Stimulated activated CD8-positive, alpha-beta memory T cell treated with anti-CD3 and anti-CD28 coated beads, Interleukin-15, amount 100 ng/mL, for 1 hour (primary cell): ENCODE measurements around the gene RPL15.
A peak's percentile ranks its signal among the peaks of the same experiment; 100 is the strongest.
"Not testable (repeated sequence)": the region's sequence is repeated elsewhere in the genome, so short reads cannot be mapped to it uniquely, and the experiment has no call there.

Source experiments
- DNase-seq: peaks from one replicate; pipeline ENCODE4 v3.0.0-alpha.2; 2020; ENCODE audit warnings: low read depth

RPL15 gene

DNA sequence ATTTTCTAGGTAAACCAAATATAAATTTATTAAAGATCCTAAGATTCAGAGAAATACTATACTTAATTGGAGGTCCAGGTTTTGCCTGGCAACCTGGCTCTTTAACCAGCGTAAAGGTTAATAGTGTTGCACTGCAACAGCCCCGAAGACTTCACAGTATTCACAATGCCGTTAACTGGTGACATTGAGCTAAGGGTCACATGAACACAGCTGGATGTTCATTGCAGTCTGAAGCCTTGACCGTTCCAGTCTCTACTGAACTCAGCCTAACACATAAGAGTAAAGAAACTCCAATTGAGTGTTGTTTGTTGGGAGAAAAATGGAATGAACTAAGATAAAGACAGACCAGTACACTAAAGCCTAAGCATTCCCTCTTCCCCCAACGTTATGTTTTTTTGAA is 27.0 kb upstream of the RPL15 start:
- no peak for DNase-seq

DNA sequence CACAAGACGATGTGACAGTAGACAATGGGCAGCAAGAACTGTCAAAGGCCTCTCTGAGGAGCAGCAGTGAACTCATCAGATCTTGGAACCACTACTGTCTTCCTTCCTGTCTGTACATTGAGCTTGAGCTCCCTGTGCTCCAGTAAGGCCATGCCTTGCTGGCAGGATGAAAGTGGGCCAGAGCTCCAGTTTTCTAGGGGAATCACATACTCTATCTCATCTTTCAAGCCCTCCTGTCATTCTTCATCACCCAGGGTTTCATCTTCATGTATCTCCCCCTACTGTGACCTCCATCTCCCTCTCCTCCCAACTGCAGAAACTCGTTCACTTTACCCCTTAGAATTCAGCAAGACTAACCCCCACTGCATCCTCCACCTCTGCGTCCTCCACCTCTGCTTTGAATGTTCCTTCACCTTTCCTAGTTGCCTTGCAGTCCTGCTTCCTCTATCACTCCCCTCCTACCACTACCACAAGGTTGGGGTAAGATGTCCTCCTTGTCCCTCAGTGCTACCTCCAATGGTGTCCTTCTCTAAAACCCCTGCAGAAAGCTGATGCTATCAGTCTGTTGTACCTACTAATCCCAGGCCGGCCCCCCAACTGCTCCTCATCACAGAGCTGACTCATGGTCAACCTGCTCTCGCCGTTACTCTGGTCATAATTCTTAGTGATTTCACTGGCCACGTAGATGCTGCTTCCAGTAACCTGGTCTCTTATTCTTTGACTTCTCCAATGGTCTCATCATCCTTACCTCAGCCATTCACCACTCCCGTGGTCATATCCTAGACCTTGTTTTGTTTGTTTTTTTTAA is 22.5 kb upstream of the RPL15 start:
- DNase-seq = no peak

DNA sequence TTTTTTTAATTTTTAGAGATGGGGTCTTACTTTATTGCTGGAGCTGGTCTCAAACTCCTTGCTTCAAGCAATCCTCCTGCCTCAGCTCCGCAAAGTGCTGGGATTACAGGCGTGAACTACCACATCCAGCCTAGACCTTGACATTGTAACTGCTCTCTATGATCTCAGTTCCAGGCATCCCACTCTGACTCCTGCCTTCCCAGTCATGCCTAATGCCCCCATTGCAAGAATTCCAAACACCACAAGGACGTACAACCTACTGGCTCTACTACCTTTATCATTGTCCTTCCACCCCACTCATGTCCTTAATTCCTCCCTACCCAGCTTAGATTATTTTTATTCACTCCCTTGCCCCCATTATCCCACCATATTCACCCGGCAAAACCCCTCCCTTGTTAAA is 21.8 kb upstream of the RPL15 start:
- no peak for DNase-seq

DNA sequence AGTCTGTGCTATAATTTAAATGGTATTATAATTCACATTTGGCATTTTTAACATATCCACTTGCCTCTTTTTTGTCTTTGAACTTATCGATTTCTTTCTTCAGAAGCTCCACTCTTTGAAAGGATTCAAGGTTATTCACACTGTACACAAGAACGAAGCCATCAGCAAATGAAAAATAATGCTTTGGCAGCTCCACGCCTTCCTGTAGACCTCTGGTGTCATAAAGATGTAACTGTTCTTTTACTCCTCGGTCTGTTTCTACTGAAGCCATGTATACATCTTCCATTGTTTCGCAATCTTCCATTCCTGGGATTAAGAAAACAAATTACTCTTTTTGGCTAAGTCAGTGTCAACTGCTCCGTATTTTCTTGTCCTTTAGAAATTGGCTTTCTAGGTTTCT is 16.2 kb upstream of the RPL15 start:
- no peak for DNase-seq

DNA sequence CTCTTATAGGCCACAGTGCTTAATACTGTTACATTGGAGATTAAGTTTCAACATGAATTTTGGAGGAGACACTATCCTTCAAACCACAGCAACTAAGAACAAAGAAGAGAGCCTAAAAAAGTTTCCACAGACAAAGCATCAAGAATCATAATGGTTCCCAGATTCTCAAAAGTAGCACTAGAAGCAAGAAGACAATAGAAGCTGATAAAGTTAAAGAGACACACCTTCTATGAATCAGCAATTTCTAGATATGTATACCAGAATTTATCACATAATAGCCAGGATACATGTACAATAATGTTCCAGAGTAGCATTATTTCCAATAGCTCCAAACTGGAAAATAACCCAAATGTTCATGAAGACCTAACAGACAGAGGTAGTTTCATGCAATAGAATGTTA is 12.4 kb upstream of the RPL15 start:
- no peak for DNase-seq

DNA sequence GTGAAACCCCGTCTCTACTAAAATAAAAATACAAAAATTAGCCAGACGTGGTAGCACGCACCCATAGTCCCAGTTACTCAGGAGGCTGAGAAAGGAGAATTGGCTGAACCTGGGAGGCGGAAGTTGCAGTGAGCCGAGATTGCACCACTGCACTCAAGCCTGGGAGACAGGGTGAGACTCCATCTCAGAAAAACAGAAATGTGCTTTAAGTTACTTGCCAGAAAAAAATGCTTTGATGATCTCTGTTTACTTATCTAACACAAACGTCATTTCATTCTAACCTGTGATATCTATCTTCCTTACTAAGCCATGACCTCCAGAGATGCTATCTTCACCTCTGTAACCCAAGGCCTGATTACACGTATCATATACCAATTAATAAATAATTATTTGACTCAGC is 7.6 kb upstream of the RPL15 start:
- no peak for DNase-seq

DNA sequence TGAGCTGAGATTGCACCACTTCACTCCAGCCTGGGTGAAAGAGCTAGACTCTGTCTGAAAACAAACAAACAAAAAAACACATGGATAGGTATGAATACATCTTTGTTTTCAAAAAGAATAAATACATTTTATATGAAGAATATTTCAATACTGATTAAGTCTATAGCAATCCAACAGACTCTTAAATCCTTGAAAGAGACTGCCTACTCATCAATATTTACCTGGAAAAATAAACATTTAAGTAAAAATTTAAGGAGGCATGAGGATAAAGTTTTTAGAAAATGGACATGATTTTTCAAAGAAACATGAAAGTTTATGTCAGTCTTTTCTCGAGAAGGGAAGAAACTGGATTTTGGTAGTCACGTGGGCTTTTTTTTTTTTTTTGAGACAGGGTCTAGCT is 5.5 kb upstream of the RPL15 start:
- DNase-seq = no peak

DNA sequence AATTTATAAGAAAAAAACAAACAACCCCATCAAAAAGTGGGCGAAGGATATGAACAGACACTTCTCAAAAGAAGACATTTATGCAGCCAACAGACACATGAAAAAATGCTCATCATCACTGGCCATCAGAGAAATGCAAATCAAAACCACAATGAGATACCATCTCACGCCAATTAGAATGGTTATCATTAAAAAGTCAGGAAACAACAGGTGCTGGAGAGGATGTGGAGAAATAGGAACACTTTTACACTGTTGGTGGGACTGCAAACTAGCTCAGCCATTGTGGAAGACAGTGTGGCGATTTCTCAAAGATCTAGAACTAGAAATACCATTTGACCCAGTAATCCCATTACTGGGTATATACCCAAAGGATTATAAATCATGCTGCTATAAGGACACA is 4.6 kb upstream of the RPL15 start:
- DNase-seq = not testable (repeated sequence)

DNA sequence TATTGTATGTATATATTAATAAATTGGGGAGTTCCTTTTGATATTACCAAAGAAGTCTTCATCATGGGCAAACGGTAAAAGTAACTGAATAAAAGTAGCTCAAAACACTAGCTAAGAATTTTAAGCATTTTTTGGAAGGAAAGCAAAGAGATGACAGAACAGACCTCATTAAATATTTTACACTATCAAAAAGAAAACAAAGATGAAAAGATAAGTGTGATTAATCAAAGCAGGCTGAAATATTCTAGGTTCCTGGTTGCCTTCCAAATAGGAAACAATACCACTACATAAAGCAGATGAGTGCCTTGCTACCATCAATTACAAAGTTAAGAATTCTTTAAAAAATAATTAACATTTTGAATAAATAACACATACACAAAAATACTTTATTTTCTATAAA is 3.8 kb upstream of the RPL15 start:
- DNase-seq = no peak

DNA sequence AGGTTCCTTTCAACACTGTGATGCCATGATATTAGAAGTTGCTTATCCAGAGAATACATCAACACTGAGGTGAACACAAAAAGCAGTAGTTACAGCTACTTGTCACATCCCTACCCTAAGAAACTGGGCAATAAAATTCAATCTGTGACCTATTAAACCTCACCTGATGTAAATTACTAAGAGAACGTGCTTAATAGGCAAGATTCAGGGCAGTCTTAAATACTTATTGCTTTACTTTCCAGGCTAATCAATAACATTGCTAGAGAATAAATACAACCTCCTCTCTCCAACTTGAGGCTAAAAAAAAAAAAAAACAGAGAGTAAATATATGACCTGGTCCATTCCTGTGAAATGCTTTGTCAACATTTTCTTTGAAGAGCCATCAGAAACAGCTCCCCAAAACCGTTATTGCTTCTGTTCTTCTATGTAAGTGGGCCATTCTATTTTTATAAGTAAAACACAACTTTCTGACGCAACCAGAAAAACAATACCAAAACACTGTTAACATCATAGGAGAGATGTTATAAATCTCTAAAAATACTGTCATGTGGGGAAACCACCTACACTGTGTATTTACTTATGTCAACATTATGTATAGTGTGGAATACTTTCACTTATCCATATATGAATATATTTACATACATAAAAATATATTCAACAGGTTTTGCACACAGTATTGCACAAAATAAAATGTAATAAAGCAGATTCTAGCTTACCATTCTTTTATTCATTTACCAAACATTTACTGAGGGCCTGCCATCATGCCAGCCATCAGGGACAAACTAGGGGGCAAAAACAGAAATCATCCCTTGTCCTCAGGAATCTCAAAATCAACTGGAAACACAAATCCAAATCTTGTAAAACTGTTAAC is 2.8 kb upstream of the RPL15 start:
- no peak for DNase-seq

DNA sequence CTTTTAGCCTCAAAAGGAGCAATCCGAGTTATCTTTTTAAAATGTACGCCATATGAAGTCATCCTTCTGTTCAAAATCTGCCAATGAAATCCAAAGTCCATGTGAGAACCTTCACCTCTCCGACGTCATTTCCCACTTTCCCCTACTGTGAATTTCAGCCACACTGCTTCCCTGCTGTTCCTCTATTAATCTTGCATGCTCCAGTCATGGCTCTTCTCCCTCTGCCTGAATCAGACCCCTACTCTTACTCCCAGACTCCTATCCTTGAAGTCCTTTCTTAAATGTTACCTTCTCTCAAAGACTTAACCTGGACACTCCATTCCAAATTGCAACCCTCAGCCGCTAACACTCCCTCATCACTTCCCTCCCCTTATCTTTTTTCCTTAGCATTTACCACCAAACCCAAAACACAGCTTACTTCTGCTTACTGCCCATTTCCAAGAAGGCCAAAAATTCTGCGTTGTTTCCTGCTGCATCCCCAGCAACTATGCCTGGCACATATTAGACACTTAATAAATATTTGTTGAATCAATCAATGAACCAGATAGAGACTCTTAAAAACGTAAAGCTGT is 1.3 kb upstream of the RPL15 start:
- no peak for DNase-seq

DNA sequence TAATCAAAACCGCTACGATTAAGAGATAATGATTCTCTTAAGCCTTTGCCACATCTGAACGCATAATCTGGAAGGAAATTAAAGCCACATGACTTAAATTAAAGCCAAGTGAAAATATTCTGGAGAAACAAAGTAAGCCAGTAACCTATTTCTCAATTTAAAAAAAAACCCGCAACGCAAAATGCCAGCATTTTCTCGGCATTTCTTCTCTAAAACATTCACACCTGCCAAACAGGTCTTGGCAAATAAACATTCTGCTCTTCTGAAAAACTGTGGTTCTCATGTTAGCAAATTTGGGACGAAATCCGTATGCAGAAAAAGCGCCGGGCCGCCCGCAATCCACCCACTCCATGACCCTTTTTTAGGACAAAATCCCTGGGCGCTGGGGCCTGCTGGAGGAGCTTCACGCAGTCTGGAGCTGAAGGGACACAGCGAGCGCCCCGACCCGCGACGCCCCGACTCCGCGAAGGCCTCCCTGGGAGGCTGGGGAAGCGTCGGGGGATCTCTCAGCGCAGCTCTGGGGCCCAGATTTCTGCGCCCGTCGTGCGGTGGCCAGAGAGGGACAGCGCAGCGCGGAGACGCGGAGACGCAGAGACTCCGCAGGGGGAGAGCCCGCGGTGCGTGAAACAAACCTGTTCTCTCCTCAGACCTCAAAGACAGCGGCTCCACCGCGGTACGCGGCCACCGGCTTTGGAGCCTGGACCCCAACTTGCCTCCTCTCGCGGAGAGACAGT is 613 bp upstream of the RPL15 start:
- DNase-seq = no peak

DNA sequence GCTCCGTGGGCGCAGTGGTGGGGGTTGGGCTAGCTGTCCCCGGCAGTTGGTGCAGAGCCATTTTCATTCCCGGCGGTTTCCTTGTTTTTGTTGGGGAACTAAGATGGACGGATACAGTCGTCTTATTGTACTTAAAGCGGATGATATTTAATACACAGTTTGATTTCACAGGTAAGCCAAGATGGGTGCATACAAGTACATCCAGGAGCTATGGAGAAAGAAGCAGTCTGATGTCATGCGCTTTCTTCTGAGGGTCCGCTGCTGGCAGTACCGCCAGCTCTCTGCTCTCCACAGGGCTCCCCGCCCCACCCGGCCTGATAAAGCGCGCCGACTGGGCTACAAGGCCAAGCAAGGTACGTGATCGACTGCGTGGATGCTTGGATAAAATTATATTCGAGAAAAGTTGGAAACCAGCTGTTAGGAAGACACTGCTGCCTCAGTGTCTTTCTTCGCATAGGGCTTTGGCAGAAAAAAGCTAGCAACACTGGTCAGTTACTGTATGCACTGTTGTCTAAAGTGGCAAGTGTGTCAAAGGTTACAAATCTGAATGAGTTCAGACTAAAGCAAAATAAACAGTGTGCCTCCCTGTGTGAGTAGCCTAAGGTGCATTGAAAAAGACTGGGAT is 859 bp downstream of the RPL15 start:
- peak; percentile 31 for DNase-seq

DNA sequence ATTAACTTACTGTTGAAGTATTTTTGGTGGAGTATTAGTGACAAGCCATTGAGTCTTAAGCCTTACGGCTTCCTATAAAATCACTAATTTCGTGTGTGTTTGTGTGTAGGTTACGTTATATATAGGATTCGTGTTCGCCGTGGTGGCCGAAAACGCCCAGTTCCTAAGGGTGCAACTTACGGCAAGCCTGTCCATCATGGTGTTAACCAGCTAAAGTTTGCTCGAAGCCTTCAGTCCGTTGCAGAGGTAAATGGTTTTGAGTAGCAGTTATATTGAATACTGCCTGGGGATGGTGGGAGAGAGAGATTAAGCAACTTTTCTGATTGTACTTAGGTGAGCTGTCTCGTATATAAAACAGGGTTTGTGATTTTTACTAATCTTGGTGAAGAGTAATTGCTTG is 1.4 kb downstream of the RPL15 start:
- not testable (repeated sequence) for DNase-seq

DNA sequence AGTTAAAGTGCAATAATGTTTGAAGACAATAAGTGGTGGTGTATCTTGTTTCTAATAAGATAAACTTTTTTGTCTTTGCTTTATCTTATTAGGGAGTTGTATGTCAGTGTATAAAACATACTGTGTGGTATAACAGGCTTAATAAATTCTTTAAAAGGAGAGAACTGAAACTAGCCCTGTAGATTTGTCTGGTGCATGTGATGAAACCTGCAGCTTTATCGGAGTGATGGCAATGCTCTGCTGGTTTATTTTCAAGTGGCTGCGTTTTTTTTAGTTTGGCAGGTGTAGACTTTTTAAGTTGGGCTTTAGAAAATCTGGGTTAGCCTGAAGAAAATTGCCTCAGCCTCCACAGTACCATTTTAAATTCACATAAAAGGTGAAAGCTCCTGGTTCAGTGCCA is 2.7 kb downstream of the RPL15 start:
- DNase-seq = no peak

DNA sequence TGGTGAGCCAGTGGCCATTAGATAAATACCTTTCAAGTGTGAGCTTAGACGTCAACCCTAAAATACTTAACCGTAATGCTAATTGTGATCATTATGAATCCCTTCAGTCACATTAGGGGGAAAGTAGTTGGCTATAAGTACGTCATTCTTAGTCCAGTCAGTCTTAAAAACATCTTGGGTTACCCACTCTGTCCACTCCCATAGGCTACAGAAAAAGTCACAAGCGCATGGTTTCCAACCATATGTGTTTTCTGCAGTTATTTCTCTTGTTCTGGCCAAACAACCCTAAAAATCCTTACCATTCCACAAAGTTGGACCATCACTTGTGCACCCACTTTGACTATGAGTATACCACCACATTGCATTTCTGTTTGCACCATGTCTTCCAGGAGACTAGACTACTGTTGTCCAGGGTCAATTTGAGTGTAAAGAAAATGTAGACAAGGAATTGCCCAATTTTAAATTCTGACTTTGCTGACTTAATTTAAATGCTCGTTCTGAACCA is 3.3 kb downstream of the RPL15 start:
- DNase-seq = no peak

DNA sequence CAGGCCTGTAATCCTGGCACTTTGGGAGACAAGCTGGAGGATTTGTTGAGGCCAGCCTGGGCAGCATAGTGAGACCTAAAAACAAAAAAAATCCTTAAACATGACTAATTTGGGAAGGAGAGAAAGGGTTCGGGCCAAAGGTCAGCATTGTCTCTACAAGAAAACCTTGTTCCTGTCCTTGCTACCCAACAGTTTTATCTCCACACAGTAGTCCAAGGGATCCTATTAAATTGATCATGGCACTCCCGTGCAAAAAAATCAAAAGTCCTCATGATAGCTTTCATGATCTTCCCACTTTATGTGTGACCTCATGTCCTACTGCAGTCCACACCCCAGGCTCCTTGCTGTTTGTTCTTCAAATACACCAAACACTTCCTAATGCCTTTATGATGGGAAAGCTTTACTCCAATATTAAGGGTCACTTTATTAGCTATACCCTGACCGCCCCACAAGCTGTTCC is 4.2 kb downstream of the RPL15 start:
- DNase-seq = no peak

DNA sequence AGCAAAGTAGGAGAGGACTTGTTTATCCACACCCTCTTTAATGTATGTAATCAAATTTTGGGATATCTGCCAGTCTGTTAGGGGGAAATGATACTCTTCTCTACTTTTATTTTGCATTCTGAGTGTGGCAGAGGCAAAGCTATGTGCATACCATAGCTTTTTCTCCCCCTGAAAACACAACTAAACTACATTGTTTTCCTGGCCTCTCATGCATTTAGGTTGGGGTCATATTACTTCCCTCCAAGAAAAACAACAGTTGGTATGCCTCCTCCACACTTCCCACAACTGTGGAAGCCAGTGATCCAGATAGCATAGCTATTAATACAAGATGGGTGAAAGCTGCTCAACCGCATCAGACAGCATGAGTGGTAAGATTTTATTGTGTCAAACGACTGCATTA is 6.9 kb downstream of the RPL15 start:
- DNase-seq = no peak

DNA sequence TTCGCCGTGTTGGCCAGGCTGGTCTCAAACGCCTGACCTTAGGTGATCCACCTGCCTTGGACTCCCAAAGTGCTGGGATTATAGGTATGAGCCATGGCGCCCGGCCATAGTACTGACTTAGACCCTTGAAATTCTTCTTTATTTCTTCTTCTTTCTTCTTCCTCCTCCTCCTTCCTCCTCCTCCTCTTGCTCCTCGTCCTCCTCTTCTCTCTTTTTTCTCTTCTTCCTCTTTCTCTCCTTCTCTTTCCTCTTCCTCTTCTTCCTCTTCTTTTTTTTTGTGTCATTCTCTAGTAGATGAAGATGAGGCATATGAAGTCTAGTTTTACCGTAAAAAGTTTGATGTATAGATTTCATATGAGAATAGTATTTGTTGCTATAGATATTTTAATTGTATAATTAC is 9.3 kb downstream of the RPL15 start:
- no peak for DNase-seq

DNA sequence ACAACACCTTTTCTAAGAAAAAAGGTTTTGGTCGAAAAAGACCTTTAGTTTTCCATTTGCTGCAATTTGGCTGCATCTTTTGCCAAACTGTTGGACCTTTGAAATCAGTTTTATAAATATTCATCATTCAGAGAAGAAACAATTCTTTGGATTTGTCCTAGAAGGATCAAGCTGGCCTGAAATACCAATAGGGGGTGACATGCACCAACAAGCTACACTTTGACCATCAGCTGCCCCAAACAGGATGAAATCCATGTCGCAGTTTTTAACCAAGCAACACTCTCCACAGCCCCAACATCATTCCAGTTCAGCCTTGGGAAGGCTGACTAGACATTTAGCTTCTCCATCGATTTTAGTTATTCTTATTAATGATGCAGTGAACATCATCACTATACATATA is 9.8 kb downstream of the RPL15 start:
- no peak for DNase-seq

DNA sequence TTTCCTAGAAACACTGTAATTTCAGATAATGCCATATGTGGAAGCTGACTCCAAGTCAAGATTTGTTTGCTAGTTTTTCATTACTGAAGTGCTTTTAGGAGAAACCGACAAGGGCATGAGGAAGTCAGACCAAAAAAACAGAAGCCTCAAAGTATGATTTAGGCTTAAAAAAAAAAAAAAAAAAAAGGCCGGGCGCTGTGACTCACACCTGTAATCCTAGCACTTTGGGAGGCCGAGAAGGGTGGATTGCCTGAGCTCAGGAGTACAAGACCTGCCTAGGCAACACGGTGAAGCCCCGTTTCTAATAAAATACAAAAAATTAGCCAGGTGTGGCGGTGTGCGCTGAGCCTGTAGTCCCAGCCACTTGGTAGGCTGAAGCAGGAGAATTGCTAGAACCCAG is 11.6 kb downstream of the RPL15 start:
- DNase-seq = no peak

DNA sequence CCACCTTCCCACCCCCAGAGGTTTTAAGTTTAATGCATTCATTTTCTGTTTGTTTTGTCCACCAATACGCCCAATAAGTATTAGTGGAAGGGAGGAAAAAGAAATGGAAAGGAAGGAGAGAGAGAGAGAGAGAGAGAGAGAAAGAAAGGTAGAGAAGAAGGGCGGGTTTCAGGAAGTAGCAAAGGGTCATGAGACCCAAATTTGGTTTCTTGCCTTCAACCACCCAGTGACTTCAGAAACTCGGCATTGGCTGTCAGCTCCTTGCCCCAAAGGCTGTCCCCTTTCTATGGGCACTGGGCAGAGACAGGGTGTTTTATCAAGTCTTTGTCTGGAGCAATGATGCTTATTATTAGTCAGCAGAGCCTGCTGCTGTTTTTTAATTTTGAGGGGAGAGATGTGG is 14.7 kb downstream of the RPL15 start:
- DNase-seq = no peak
